IPS-20b (cell line): ENCODE measurements around the gene SLC3A2.
"Not testable (repeated sequence)": the region's sequence is repeated elsewhere in the genome, so short reads cannot be mapped to it uniquely, and the experiment has no call there.

Experiments
- H3K27ac ChIP-seq: one replicate; pipeline ENCODE4 v1.5.1; 2013; ENCODE audit warnings: low read length
- H3K27me3 ChIP-seq: 2 replicates; pipeline ENCODE4 v1.6.1; 2013; ENCODE audit warnings: mild to moderate bottlenecking, low read length, inconsistent platforms; ENCODE audit not compliant: insufficient read depth
- H3K36me3 ChIP-seq: 2 replicates; pipeline ENCODE4 v1.6.1; 2013; ENCODE audit warnings: low read depth, mild to moderate bottlenecking, inconsistent platforms, low read length, moderate library complexity; ENCODE audit not compliant: insufficient read depth
- H3K4me1 ChIP-seq: 2 replicates; pipeline ENCODE4 v1.6.1; 2013; ENCODE audit warnings: mild to moderate bottlenecking, control low read depth, inconsistent platforms, low read length, moderate library complexity; ENCODE audit not compliant: insufficient read depth
- H3K4me3 ChIP-seq: 2 replicates; pipeline ENCODE4 v1.5.1; 2013; ENCODE audit warnings: mild to moderate bottlenecking, low read length, inconsistent platforms
- H3K9ac ChIP-seq: 2 replicates; pipeline ENCODE4 v1.6.1; 2013; ENCODE audit warnings: low read depth, mild to moderate bottlenecking, inconsistent platforms, low read length, moderate library complexity
- H3K9me3 ChIP-seq: 2 replicates; pipeline ENCODE4 v1.6.1; 2013; ENCODE audit warnings: mild to moderate bottlenecking, low read depth, low read length, inconsistent platforms; ENCODE audit not compliant: insufficient read depth

The SLC3A2 gene

DNA sequence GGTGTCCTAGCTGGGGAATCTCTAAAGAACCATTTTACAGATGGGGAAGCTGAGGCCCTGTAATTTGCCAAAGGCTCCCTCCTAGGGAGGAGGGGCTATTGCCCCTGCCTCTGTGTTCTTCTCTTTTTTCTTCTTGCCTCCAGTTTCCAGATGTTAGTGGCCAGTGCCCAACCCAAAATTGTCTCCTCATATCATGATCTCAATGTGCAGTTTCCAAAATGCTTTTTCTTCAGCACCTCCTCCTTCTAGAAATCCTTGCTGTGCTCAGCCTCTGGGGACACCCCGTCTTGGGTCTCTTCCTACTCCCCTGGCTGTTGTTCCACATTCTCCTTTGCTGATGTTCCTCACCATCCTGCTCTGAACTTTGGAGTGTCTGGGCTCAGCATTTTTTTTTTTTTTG, 50.0 kb downstream of the SLC3A2 start:
- H3K27me3 ChIP-seq = peaks cover 47% of the 10 kb centered on the region

DNA sequence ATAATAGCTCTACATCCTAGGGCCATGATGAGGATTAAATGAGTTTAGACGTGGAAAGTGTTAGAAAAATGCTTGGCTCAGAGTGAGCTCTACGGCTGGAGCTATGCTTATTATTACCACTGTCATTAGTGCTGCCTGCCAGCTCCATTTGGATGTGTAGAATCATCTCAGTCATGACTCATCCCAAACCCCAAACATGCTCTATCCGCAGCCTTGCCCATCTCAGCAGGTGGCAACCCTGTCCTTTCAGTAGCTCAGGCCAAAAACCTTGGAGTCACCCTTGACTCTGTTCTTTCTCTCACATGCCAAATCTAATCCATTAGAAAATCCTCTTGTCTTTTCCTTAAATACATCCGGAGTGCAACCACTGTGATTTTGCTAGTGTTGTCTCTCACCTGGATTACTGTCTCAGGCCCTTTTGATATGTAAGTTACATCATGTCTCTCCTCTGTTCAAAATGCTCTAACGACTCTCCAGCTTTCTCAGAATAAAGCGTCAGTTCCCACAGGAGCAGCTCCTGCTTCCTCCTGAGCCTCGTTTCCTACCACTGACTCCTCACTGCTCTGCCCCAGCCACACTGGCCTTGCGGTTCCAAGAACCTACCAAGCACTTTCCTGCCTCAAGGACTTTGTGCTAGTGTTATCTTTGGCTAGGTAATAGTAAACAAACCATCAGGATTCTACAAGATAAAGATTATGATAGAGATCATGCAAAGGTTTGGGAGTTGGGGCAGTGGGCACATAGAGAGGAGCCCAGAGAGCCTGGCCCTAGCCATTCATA, 51.0 kb downstream of the SLC3A2 start:
- Histone ChIP-seq H3K4me1 (peaks cover 8% of the 10 kb centered on the region), H3K9me3 (no peaks in the 10 kb centered on the region), H3K9ac (no peak overlapping the region), H3K4me3 (no peak overlapping the region), H3K27me3 (peaks cover 37% of the 10 kb centered on the region), H3K27ac (no peak overlapping the region), H3K36me3 (no peaks in the 10 kb centered on the region)

More for the DNA sequence above, 50.0 kb downstream of the SLC3A2 start:
- H3K4me1 ChIP-seq = peaks cover 8% of the 10 kb centered on the region
- H3K27ac ChIP-seq = no peak overlapping the region
- H3K9ac ChIP-seq = no peak overlapping the region
- H3K36me3 ChIP-seq = no peaks in the 10 kb centered on the region
- no peaks in the 10 kb centered on the region for H3K9me3 ChIP-seq
- no peak overlapping the region for H3K4me3 ChIP-seq

DNA sequence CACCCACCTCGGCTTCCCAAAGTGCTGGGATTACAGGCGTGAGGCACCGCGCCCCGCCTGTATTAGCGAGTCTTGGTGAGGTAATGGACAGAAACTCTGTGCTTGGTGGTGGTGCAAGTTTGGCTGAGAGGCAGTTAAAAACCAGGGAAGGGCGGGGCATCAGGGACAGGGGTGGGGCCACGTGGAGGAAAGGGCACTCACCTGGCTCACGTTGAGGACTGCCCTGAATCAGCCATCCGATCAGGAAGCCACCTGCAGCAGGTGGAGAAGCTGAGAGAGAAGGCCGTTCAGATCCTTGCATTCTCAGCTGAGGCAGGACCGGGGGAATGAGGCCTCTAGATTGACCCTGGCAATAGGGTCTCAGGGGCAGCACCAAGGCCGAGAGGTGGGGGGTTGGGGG, 52.6 kb downstream of the SLC3A2 start:
- no peak overlapping the region for H3K9ac ChIP-seq
- no peak overlapping the region for H3K4me3 ChIP-seq
- H3K9me3 ChIP-seq = no peaks in the 10 kb centered on the region
- H3K27ac ChIP-seq = no peak overlapping the region
- H3K4me1 ChIP-seq = peaks cover 3% of the 10 kb centered on the region; the same call in 1 of the 2 replicates
- peaks cover 21% of the 10 kb centered on the region for H3K27me3 ChIP-seq
- H3K36me3 ChIP-seq = no peaks in the 10 kb centered on the region

DNA sequence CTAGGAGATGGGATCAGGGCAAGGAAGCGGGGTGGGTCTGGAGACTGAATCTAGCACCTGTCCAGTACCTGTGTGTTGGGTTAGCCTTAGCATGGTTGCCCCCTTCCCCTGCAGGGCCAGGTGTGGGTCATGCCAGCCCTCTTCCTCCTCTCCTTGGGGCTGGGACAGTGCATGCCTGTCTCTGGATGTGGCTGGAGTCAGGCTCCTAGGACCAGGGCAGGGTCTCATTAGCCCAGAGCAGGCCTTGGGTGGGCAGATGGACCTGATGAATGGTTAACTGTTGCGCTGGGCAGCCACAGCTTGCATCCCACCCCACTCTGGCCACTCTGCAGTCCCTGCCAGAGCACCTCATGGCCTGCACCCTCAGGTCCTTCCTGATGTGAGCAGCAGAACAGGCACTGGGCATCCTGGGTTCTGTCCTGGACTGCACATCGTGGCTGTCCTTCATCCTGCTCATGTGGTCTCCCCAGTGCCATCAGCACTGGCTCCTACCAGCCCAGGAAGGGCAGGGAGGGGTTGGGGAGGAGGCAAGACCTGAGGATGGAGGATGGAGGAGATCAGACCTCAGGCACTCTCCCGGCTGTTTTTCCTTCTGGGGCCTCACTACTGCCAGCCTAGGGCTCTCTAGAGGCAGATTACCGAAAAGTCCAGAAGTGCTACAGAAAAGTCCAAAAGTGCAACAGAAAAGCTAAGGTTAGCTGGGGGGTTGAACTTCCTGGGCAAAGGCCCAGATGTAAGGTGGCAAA, 53.2 kb downstream of the SLC3A2 start:
- Histone ChIP-seq H3K9ac (no peak overlapping the region), H3K36me3 (no peaks in the 10 kb centered on the region), H3K27me3 (peaks cover 15% of the 10 kb centered on the region), H3K4me1 (peaks cover 3% of the 10 kb centered on the region; the same call in 1 of the 2 replicates), H3K27ac (no peak overlapping the region), H3K4me3 (no peak overlapping the region), H3K9me3 (no peaks in the 10 kb centered on the region)

DNA sequence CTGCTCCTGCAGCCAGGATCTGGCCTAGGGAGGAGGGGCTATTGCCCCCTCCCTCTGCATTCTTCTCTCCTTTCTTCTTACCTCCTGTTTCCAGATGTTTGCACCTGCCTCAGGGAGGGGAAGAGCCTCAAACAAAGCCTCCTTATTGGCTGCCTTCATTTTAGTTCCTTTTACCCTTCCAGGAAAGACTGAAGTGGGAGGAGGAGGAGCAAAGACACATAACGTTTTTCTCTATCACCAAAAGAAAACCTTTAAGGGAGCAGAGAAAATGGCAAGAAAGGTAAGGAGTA, 53.7 kb downstream of the SLC3A2 start:
- no peaks in the 10 kb centered on the region for H3K9me3 ChIP-seq
- H3K27me3 ChIP-seq = peaks cover 10% of the 10 kb centered on the region
- no peak overlapping the region for H3K27ac ChIP-seq
- no peak overlapping the region for H3K9ac ChIP-seq
- peaks cover 3% of the 10 kb centered on the region; the same call in 1 of the 2 replicates for H3K4me1 ChIP-seq
- no peaks in the 10 kb centered on the region for H3K36me3 ChIP-seq
- no peak overlapping the region for H3K4me3 ChIP-seq

DNA sequence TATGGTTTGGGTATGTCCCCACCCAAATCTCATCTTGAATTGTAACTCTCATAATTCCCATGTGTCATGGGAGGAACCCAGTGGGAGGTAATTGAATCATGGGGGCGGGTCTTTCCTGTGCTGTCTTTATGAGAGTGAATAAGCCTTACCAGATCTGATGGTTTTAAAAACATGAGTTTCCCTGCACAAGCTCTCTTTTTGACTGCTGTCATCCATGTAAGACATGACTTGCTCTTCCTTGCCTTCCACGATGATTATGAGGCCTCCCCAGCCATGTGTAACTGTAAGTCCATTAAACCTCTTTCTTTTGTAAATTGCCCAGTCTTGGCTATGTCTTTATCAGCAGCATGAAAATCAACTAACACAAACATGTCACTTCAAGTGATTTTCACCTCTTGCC, 56.8 kb downstream of the SLC3A2 start:
- not testable (repeated sequence) for H3K9me3 ChIP-seq, H3K27me3 ChIP-seq, H3K9ac ChIP-seq, H3K4me3 ChIP-seq, H3K27ac ChIP-seq, H3K4me1 ChIP-seq, H3K36me3 ChIP-seq
